Measurements from ENCODE around the gene TMEM86A.

DNA sequence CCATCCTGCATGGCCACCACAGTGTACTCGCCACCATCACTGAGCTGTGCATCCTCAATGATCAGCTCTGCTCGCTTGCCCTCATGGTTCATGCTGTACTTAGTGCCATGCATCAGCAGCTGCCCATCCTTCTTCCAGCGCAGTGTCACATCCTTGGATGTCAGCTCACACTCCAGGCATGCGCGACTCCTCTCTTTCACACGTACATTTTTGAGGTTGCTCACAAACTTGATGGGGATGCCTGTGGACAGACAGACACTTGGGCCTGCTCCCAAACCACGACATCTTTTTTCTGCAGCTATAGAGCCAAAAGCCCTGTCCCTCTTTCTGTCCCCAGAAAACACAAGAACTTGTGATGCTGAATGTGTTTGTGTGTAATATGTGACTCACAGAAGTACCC lies 16.9 kb downstream of the TMEM86A start:
- no peak for TF ChIP-seq SUZ12 (IDR thresholded peaks at IDR 0.05)
- no peak for TF ChIP-seq FOXA1 (IDR thresholded peaks at IDR 0.05)
- no peak for TF ChIP-seq PKNOX1 (IDR thresholded peaks at IDR 0.05)
- no peak for TF ChIP-seq NFRKB (IDR thresholded peaks at IDR 0.05)
- no peak for TF ChIP-seq SP1 (IDR thresholded peaks at IDR 0.05)
- no peak for TF ChIP-seq TARDBP (IDR thresholded peaks at IDR 0.05)
- TF ChIP-seq CTBP1 (IDR thresholded peaks at IDR 0.05; ENCODE audit: borderline replicate concordance), result no peak
- TF ChIP-seq FOXK2 (IDR thresholded peaks at IDR 0.05), result no peak
- no peak for TF ChIP-seq ZNF384 (IDR thresholded peaks at IDR 0.05)

Measured in HEK293T (cell line).